M059J (cell line): Measurements from ENCODE around the gene TMEM234. TPM values are rescaled to one million over a fixed set of nuclear protein-coding genes. Genes with fewer than 3 reads are reported as not detected.

Source experiments
- DNase-seq: peaks from one replicate; pipeline ENCODE4 v3.0.0-alpha.2; 2012; ENCODE audit warnings: low read depth
- total RNA-seq: library from RNA; depleted of rRNA; stranded (reverse); fragments of >200 nt; shearing (Covaris generic); gene quantifications from 2 replicates; pipeline ENCODE4 v1.2.3, GENCODE V29; 2014; rRNA removed

Gene TMEM234
- total RNA-seq, 1 experiment from 2014 or later: 12.0 TPM

- no peak for DNase-seq
Observed at GRCh38 chr1:32179193-32179442, 43.0 kb downstream of the TMEM234 start.

- no peak for DNase-seq
Observed at GRCh38 chr1:32178380-32179192, 43.6 kb downstream of the TMEM234 start.

- peak; percentile 61 for DNase-seq
Observed at GRCh38 chr1:32172621-32173245, 49.4 kb downstream of the TMEM234 start.

- DNase-seq: no peak
Observed at GRCh38 chr1:32170991-32171390, 51.2 kb downstream of the TMEM234 start.

Other genes starting within 250 kb of the TMEM234 start
- gene KHDRBS1, start 208.5 kb downstream of the TMEM234 start, total RNA-seq: 59.2 and 102 TPM in 2 replicates
- gene TMEM39B, start 149.4 kb downstream of the TMEM234 start, total RNA-seq: 13.9 and 16.1 TPM in 2 replicates
- 49.8 and 73.0 TPM in 2 replicates for gene KPNA6, start 114.3 kb downstream of the TMEM234 start, total RNA-seq
- 62.5 and 102 TPM in 2 replicates for gene TXLNA, start 42.7 kb downstream of the TMEM234 start, total RNA-seq
- gene CCDC28B, start 21.8 kb downstream of the TMEM234 start, total RNA-seq: 8.8 and 9.4 TPM in 2 replicates
- 6.9 and 8.7 TPM in 2 replicates for gene IQCC, start 16.7 kb downstream of the TMEM234 start, total RNA-seq
- not detected in 2 replicates for gene DCDC2B, start 13.3 kb downstream of the TMEM234 start, total RNA-seq
- 517 and 553 TPM in 2 replicates for gene EIF3I, start 54 bp upstream of the TMEM234 start, total RNA-seq
- gene FAM167B, start 24.9 kb upstream of the TMEM234 start, total RNA-seq: 0.20 and 1.4 TPM in 2 replicates
- 0.12 TPM in 1 of 2 replicates, not detected in the other for gene LCK, start 28.9 kb upstream of the TMEM234 start, total RNA-seq
- 158 and 171 TPM in 2 replicates for gene HDAC1, start 69.7 kb upstream of the TMEM234 start, total RNA-seq
- 73.3 and 110 TPM in 2 replicates for gene MARCKSL1, start 113.9 kb upstream of the TMEM234 start, total RNA-seq
- 0.42 and 1.2 TPM in 2 replicates for gene FAM229A, start 140.1 kb upstream of the TMEM234 start, total RNA-seq
- gene TSSK3, start 140.2 kb upstream of the TMEM234 start, total RNA-seq: 0.07 TPM in 1 of 2 replicates, not detected in the other
- 86.0 and 91.7 TPM in 2 replicates for gene BSDC1, start 172.1 kb upstream of the TMEM234 start, total RNA-seq
- gene ZBTB8B, start 242.7 kb upstream of the TMEM234 start, total RNA-seq: 0.02 and 0.32 TPM in 2 replicates